Upper lobe of left lung (tissue), 4 donors: ENCODE data around the gene UMAD1.

ENCODE experiments used
- POLR2A ChIP-seq, 4 donors: fragments of 450-650 bp; IDR thresholded peaks; one replicate each; pipeline ENCODE4 v1.5.1; 2016 to 2017; ENCODE audit warnings: antibody characterized with exemption in 4 of 4, mild to moderate bottlenecking in 2 of 4
- POLR2AphosphoS5 ChIP-seq, 2 donors: sonication (generic); formaldehyde crosslinking; IDR thresholded peaks; one replicate each; pipeline ENCODE4 v1.5.1; 2017; ENCODE audit warnings: antibody characterized with exemption in 2 of 2
- TF ChIP-seq, protein P1 (sequence below), 6 experiments: fragments of 450-650 bp in 4 of 6; fragments of 200-600 bp in 2 of 6; sonication (generic) in 2 of 6; IDR thresholded peaks; one replicate each; pipeline ENCODE4 v1.5.1; 2016 to 2019; ENCODE audit warnings: antibody characterized with exemption in 6 of 6

DNA sequence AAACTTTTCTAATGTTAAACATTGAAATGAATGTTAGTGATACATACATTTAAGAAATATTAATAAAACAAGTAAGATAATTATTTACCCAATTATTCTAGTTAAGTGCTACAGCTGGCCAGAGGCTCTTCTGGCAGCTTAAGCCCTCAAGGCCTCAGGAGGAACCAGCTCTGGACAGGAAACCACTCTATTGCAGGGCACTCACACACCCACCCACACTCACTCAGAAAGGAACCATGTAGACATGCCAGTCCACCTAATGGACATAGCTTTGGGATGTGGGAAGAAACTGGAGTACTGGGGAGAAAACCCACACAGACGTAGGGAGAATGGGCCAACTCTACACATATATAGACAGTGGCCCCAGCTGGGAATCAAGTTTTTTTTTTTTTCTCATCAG lies 28.2 kb downstream of the UMAD1 start:
- TF ChIP-seq, protein P1, sequence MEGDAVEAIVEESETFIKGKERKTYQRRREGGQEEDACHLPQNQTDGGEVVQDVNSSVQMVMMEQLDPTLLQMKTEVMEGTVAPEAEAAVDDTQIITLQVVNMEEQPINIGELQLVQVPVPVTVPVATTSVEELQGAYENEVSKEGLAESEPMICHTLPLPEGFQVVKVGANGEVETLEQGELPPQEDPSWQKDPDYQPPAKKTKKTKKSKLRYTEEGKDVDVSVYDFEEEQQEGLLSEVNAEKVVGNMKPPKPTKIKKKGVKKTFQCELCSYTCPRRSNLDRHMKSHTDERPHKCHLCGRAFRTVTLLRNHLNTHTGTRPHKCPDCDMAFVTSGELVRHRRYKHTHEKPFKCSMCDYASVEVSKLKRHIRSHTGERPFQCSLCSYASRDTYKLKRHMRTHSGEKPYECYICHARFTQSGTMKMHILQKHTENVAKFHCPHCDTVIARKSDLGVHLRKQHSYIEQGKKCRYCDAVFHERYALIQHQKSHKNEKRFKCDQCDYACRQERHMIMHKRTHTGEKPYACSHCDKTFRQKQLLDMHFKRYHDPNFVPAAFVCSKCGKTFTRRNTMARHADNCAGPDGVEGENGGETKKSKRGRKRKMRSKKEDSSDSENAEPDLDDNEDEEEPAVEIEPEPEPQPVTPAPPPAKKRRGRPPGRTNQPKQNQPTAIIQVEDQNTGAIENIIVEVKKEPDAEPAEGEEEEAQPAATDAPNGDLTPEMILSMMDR (IDR thresholded peaks at IDR 0.05) = no peak
- TF ChIP-seq POLR2A (IDR thresholded peaks at IDR 0.05) (no peak), POLR2AphosphoS5 (IDR thresholded peaks at IDR 0.05) (no peak)
